Choroid plexus epithelial cell (primary cell): Measurements from ENCODE around the gene BRSK2.
"Not testable (repeated sequence)": the region's sequence is repeated elsewhere in the genome, so short reads cannot be mapped to it uniquely, and the experiment has no call there.

ENCODE experiments used
- DNase-seq: peaks from one replicate; pipeline ENCODE4 v3.0.0-alpha.2; 2010; ENCODE audit warnings: low read depth
- H3K4me3 ChIP-seq: 2 replicates; pipeline ENCODE4 v1.5.1; 2011; ENCODE audit warnings: low read depth, mild to moderate bottlenecking, control low read depth, low read length, moderate library complexity
- CTCF ChIP-seq: conservative IDR thresholded peaks from 2 replicates; pipeline ENCODE4 v1.5.1; 2011; ENCODE audit warnings: low read depth, mild to moderate bottlenecking, control low read depth, inconsistent platforms, low read length, moderate library complexity

The BRSK2 gene

GRCh38 chr11:1508491-1508891, 118.8 kb downstream of the BRSK2 start:
- TF ChIP-seq CTCF, result no peak
- H3K4me3 ChIP-seq, result no peak overlapping the region
- DNase-seq, result no peak

GRCh38 chr11:1508986-1509385, 119.3 kb downstream of the BRSK2 start:
- no peak for DNase-seq
- H3K4me3 ChIP-seq, result no peak overlapping the region
- TF ChIP-seq CTCF, result no peak

GRCh38 chr11:1509626-1510255, 120.0 kb downstream of the BRSK2 start:
- no peak for TF ChIP-seq CTCF
- peak; percentile 16 for DNase-seq

GRCh38 chr11:1510351-1510750, 120.6 kb downstream of the BRSK2 start:
- not testable (repeated sequence) for H3K4me3 ChIP-seq, DNase-seq

More at GRCh38 chr11:1509626-1510255, 120.0 kb downstream of the BRSK2 start:
- H3K4me3 ChIP-seq, result no peak overlapping the region

- no peak overlapping the region for H3K4me3 ChIP-seq
- no peak for DNase-seq
- no peak for TF ChIP-seq CTCF
These were observed 121.2 kb downstream of the BRSK2 start for GRCh38 chr11:1510928-1511327.

- no peak for DNase-seq
- TF ChIP-seq CTCF, result no peak
- no peak overlapping the region for H3K4me3 ChIP-seq
These were observed 122.3 kb downstream of the BRSK2 start for GRCh38 chr11:1511937-1512496.
